ENCODE data around the gene CTNNA3.
A peak's percentile ranks its signal among the peaks of the same experiment; 100 is the strongest.

CTNNA3 gene

GRCh38 chr10:66176772-66177171 lies 1519.2 kb downstream of the CTNNA3 start:
- DNase-seq: no peak

GRCh38 chr10:66167816-66168215 lies 1528.2 kb downstream of the CTNNA3 start:
- DNase-seq: peak; percentile 35

GRCh38 chr10:66162560-66163143 lies 1533.3 kb downstream of the CTNNA3 start:
- no peak for DNase-seq

- no peak for DNase-seq
Observed at GRCh38 chr10:66151346-66151745, 1544.6 kb downstream of the CTNNA3 start.

- DNase-seq: no peak
Observed at GRCh38 chr10:66148312-66148711, 1547.7 kb downstream of the CTNNA3 start.

DNA sequence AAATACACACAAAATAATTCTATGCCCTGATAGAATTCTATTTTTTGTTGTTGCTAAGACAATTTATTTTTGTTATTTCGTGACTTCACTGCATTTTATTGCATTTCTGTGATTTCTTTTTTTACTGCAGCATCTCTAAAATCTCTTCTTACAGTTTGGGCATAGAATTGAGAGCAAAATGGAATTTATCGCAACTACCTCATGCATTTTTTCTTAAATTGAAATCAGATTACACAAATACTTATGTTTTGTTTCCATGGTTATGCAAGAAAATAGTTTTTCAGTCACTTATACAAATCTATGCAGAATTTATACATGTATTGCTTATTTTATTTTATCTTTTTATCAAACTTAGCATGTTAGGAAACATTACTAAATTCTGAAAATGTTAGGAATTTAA lies 1552.0 kb downstream of the CTNNA3 start:
- no peak for DNase-seq

- DNase-seq: no peak
Observed at GRCh38 chr10:66102756-66103155, 1593.2 kb downstream of the CTNNA3 start.

GRCh38 chr10:66098595-66099480 lies 1597.2 kb downstream of the CTNNA3 start:
- DNase-seq: no peak

- no peak for DNase-seq
Observed at GRCh38 chr10:66095610-66096009, 1600.4 kb downstream of the CTNNA3 start.

DNA sequence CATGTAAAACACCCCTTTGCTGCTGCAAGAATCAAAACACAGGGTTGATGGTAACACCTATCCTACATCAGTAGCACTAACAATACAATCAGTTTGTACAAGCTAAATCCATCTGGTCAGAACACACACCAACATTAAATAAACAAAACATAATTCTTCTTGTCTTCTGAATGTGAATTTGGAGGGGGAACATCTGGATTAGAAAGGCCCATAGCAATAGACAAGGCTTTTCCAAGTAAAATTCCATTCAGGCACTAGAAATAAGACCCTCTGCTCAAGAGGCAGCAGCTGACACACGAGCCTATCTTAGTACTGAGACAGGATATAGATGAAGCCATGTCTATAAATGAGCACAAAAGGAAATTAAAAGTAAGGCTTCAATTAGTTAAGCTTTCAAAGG lies 1610.1 kb downstream of the CTNNA3 start:
- no peak for DNase-seq

DNA sequence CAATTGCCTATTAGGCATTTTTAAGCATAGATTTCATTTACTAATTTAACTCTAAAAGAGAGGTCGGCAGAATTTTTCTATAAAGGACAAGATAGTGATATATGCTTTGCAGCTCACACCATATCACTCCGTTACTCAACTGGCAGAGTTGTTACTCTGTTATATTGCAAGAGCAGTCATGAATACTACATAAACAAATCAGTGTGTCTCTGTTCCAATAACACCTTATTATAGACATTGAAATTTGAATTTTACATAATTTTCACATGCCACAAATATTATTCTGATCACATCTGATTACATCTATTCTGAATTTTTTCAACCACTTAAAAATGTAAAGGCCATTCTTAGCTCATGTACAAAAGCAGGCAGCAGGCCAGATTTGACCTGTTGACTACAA lies 1624.1 kb downstream of the CTNNA3 start:
- no peak for DNase-seq

DNA sequence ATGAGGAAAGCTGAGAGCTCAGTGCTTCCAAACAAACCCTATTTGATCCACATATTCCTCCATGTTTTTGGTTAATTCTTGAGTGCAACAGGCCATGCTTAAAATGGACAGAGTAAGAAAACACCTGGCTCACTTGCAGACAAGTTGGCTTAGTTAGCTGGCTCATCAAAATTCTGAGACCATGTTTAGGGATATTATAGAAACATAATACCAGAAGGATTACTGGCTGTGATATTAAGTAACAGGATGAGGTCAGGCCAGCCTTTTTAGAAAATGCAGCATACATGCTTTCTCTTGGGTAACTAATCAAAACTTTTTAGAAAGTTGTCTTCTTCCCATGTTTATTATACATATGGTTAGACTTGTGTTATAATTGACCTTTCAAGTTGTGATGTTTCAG lies 1637.4 kb downstream of the CTNNA3 start:
- DNase-seq: no peak

DNA sequence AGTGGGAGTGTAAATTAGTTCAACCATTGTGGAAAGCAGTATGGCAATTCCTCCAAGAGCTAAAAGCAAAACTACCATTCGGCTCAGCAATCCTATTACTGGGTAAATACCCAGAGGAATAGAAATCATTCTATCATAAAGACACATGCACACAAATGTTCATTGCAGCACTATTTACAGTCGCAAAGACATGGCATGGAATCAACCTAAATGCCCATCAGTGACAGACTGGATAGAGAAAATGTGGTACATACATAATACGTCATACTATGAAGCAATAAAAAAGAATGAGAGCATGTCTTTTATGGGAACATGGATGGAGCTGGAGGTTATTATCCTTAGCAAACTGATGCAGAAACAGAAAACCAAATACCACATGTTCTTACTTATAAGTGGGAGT lies 1646.7 kb downstream of the CTNNA3 start:
- DNase-seq: no peak

- DNase-seq: no peak
Observed at GRCh38 chr10:66045859-66046258, 1650.1 kb downstream of the CTNNA3 start.

DNA sequence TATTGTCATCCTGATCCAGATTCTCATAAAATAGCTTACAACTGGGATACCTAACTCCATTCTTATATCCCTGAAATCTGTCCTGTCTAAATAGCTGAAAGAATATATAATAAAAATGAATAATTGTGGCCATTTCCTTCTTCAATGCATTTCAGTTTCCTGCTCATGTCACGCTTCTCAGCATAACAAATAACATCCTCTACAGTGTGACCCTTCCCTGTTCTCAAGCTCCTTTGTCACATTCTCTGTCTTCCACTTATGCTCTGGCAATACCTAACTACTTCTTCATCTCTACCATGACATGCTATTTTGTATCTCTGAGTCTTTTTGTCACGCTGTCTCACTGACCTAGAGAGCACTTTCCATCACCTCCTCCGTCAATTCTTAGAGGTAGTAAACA lies 1654.2 kb downstream of the CTNNA3 start:
- no peak for DNase-seq

GRCh38 chr10:66038623-66039022 lies 1657.4 kb downstream of the CTNNA3 start:
- no peak for DNase-seq

DNA sequence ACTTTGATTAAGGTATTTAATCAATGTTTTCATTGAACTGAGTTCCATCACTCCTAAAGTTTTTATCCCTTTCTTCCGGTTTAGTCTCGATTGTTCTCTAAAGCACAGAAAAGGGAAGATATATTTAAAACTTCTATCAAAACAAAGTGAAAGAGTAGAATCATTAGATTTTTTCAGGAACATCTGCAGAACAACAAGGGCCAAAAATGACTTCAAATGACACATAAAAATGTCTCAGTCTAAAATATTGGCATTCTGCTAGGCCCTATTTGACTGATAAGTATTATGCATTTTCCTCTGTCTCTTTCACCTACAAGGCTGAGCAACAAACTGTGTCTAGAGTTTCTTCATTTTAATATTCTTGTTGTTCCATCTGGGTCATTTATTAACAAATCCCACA lies 1669.7 kb downstream of the CTNNA3 start:
- no peak for DNase-seq

- DNase-seq: no peak
Observed at GRCh38 chr10:66025186-66025585, 1670.8 kb downstream of the CTNNA3 start.

GRCh38 chr10:66021423-66021822 lies 1674.6 kb downstream of the CTNNA3 start:
- no peak for DNase-seq

DNA sequence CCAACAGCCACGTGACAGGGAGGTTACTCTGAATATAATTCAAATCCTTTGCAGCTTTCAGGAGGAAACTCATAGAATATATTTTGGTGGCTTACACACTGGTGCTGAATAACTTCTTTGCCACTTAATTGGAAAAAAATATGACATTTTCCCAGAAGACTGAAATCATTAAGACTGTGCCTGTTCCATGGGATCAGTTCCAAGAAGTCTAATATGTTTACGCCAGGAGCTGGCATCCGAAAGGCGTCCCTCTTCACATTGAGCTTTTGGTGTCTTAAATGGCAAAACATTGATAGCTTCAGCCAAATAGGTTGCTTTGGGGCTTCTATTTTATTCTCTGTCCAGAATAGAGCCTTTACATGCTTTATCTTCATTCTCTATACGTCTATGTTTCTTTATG lies 1687.8 kb downstream of the CTNNA3 start:
- no peak for DNase-seq

- DNase-seq: no peak
Observed at GRCh38 chr10:66006411-66006810, 1689.6 kb downstream of the CTNNA3 start.

DNA sequence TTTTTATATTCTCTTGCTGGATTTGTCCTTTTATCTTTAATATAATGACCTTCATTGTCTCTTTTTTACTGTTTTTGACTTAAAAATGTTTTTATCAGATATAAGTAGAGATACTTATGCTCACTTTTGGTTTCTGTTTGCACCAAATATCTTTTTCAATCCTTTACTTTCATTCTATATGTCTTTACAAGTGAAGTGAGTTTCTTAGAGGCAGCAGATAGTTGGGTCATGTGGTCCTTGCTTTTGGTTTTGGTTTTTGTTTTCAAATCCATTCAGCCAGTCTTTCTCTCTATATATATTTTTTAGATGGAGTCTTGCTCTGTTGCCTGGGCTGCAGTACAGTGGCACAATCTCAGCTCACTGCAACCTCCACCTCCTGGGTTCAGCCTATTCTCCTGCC lies 1702.5 kb downstream of the CTNNA3 start:
- DNase-seq: peak; percentile 81

DNA sequence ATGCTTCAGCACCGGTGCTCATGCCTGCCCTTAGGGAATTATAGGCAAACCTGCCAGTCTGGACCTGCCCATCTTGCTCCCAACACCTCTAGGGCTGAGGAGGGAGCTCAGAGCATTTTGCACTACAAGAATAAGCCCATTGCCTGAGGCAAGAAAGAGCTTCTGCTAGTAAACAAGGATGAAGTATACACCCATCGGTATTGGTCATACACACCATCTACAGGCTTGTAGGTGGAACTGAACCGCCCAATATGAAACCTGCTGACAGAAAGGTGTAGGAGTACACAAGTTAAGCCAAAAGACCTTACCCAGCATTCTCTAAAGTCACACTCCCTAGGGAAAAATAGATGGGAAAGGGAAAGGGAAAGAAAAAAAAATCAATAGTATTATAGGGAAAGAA lies 1727.1 kb downstream of the CTNNA3 start:
- DNase-seq: no peak

DNA sequence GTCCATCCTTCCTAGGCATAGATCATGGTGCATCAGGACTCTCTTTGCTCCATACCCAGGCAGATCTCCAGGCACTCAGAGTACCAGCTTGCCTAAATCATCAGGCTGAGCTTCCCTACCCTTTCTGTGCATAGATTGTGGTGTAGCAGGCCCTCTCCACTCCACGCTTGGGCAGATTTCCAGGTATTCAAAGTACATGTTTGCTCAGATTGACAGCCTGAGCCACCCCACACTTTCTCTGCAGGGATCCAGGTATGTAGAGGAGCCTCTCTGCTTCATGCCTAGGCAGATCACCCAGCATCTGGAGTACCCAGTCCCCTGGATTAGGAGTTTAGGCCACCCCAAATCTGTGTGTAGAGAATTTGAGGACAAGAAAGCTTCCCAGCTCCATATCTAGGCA lies 1727.6 kb downstream of the CTNNA3 start:
- no peak for DNase-seq

GRCh38 chr10:65964205-65964604 lies 1731.8 kb downstream of the CTNNA3 start:
- no peak for DNase-seq

Measured in OCI-M1 (cell line).